ENCODE measurements around the gene FZR1. TPM values are rescaled to one million over a fixed set of nuclear protein-coding genes. Genes with fewer than 3 reads are reported as not detected.

The FZR1 gene
- total and polyA plus RNA-seq, 2 of the 8 experiments (the other 6 are each of a cell fraction or from before 2014, with no cell fraction given), result 21.6 to 35.5 TPM

GRCh38 chr19:3467437-3468198, 38.5 kb upstream of the FZR1 start:
- no peak overlapping the region for H4K91ac ChIP-seq (replicated peaks; ENCODE audit: insufficient read length, low read length)
- DNase-seq (ENCODE audit: low read depth in 1 of 2, low spot score in 2 of 2) (no peak), FAIRE-seq (no peak)
- H2AK5ac ChIP-seq (ENCODE audit: low read depth, low read length), result no peak overlapping the region
- H4K20me1 ChIP-seq (replicated peaks in 1 of 2; ENCODE audit: control insufficient read depth in 1 of 2, insufficient read depth in 2 of 2, low read length in 2 of 2), result peaks cover 0 to under 1% of the 10 kb centered on the region in 2 experiments
- H3K23me2 ChIP-seq (ENCODE audit: low read depth, low read length), result peaks cover 5% of the 10 kb centered on the region; the same call in 1 of the 2 replicates
- H3K18ac ChIP-seq (ENCODE audit: extremely low read depth, low read length), result no peak overlapping the region
- H2BK12ac ChIP-seq (ENCODE audit: low read depth, low read length), result no peak overlapping the region
- no peak overlapping the region for H3K14ac ChIP-seq (ENCODE audit: insufficient read length)
- no peak overlapping the region for H3K56ac ChIP-seq (replicated peaks; ENCODE audit: insufficient read length, low read depth, low read length)
- H4K8ac ChIP-seq (ENCODE audit: extremely low read depth, insufficient read depth, low read length), result no peak overlapping the region
- H3K4me3 ChIP-seq (ENCODE audit: extremely low read depth in 1 of 4, insufficient read depth in 2 of 4, low read depth in 3 of 4, low read length in 4 of 4), result no peak overlapping the region
- H3K36me3 ChIP-seq (ENCODE audit: control insufficient read depth in 2 of 4, insufficient read depth in 4 of 4, low read length in 3 of 4), result no peaks in the 10 kb centered on the region; a peak in 1 of 8 replicates
- H3K79me1 ChIP-seq (ENCODE audit: low read depth, low read length), result no peaks in the 10 kb centered on the region
- H2BK5ac ChIP-seq (ENCODE audit: low read depth, low read length), result no peak overlapping the region
- H3K9ac ChIP-seq (replicated peaks in 1 of 4; ENCODE audit: extremely low read depth in 1 of 4, low read depth in 3 of 4, low read length in 3 of 4), result no peak overlapping the region
- H2AFZ ChIP-seq (ENCODE audit: low read length), result no peak overlapping the region
- H3K27me3 ChIP-seq (replicated peaks in 1 of 4; ENCODE audit: control insufficient read depth in 3 of 4, extremely low read depth in 1 of 4, insufficient read depth in 3 of 4, low read length in 3 of 4), result peaks cover 15 to 48% (median 37%) of the 10 kb centered on the region in 4 experiments
- no peak overlapping the region for H3K27ac ChIP-seq (ENCODE audit: low read depth, low read length)
- CTCF ChIA-PET (ENCODE audit: partially characterized antibody), result interaction anchor here (3.9 kb wide), 1 partner anchor 141 kb away, joined by 27 read pairs; no protein-coding TSS in a partner anchor
- no peaks in the 10 kb centered on the region for H3K79me2 ChIP-seq (ENCODE audit: control insufficient read depth in 1 of 2, insufficient read depth in 2 of 2, low read length in 2 of 2)
- POLR2A ChIA-PET (ENCODE audit: partially characterized antibody), result no interaction called here
- H2BK120ac ChIP-seq (replicated peaks; ENCODE audit: low read depth, low read length), result no peak overlapping the region
- H3K9me3 ChIP-seq (ENCODE audit: insufficient read depth in 2 of 2, low read depth in 1 of 2, low read length in 1 of 2), result peaks cover 6 to 10% of the 10 kb centered on the region in 2 experiments; a peak in 3 of 4 replicates
- no peak overlapping the region for H4K5ac ChIP-seq (ENCODE audit: insufficient read length, low read depth, low read length)
- H3K23ac ChIP-seq (ENCODE audit: insufficient read length), result no peak overlapping the region
- no peak overlapping the region for H2BK15ac ChIP-seq (ENCODE audit: low read length)
- H3K4ac ChIP-seq (replicated peaks; ENCODE audit: insufficient read length, low read depth, low read length), result no peak overlapping the region
- H2BK20ac ChIP-seq (ENCODE audit: low read length), result no peak overlapping the region
- no peak overlapping the region for H3K4me2 ChIP-seq (ENCODE audit: insufficient read depth in 1 of 2, low read depth in 2 of 2, low read length in 2 of 2)
- 81% methylated on average over 10 of the region's 10 CpGs; no CpG with 5 or more reads in 1 of the 2 experiments for WGBS, 2 experiments (ENCODE audit: extremely low coverage in 1 of 2, insufficient coverage in 1 of 2, insufficient read length in 1 of 2, insufficient replicate concordance in 2 of 2, low coverage in 1 of 2, low lambda C conversion rate in 2 of 2, missing lambda C conversion rate in 1 of 2)
- H3K4me1 ChIP-seq (replicated peaks in 1 of 4; ENCODE audit: control insufficient read depth in 3 of 4, insufficient read depth in 4 of 4, low read length in 3 of 4), result peaks cover 0 to 5% (median 2%) of the 10 kb centered on the region in 4 experiments; a peak in 4 of 7 replicates
- TF ChIP-seq E2F6 (IDR thresholded peaks at IDR 0.05) (no peak), EP300 (IDR thresholded peaks at IDR 0.05; ENCODE audit: borderline replicate concordance in 1 of 2, low read depth in 2 of 2, low read length in 2 of 2) (no peak), TEAD4 (IDR thresholded peaks at IDR 0.05; ENCODE audit: low read depth, low read length) (no peak)
